Left ventricle myocardium inferior (tissue), 1 donor: ENCODE measurements around the gene PKNOX1. TPM values are rescaled to one million over a fixed set of nuclear protein-coding genes. Genes with fewer than 3 reads are reported as not detected.
"Not testable (repeated sequence)": the region's sequence is repeated elsewhere in the genome, so short reads cannot be mapped to it uniquely, and the experiment has no call there.

ENCODE experiments used
- DNase-seq: peaks from one replicate; pipeline ENCODE4 v3.0.0-alpha.2; 2020
- H3K27ac ChIP-seq: fragments of 200-600 bp; replicated peaks from 2 replicates; pipeline ENCODE4 v1.8.0; 2021
- H3K27me3 ChIP-seq: fragments of 200-600 bp; 2 replicates; pipeline ENCODE4 v1.8.0; 2021; ENCODE audit warnings: low read depth
- H3K36me3 ChIP-seq: fragments of 200-600 bp; 2 replicates; pipeline ENCODE4 v1.8.0; 2021
- H3K4me1 ChIP-seq: fragments of 200-600 bp; 2 replicates; pipeline ENCODE4 v1.8.0; 2021
- H3K4me3 ChIP-seq: fragments of 200-600 bp; 2 replicates; pipeline ENCODE4 v1.8.0; 2021; ENCODE audit warnings: mild to moderate bottlenecking, moderate library complexity
- H3K9me3 ChIP-seq: fragments of 200-600 bp; replicated peaks from 2 replicates; pipeline ENCODE4 v1.8.0; 2021
- intact Hi-C: fragments of 100-400 bp; cut with micrococcal nuclease; formaldehyde crosslinking; loops from one replicate; pipeline ENCODE4 v1.11.0; 2022
- total RNA-seq: library from RNA; stranded (reverse); fragmentation: NEBNext Ultra II Directional; extraction: Animal tissue kit (Norgen Biotek cat#: 25700); gene quantifications from one replicate; pipeline ENCODE4 v1.2.1, GENCODE V29; 2021
- TF ChIP-seq, protein P1 (sequence below): fragments of 200-600 bp; IDR thresholded peaks from 2 replicates; pipeline ENCODE4 v1.8.0; 2021; ENCODE audit warnings: antibody characterized with exemption, mild to moderate bottlenecking, borderline replicate concordance
- donor health status: DM: no; HTN: yes; CAD: no; lungs with severe emphysema.

PKNOX1 gene
- total RNA-seq, 1 donor from 2014 or later, result 9.7 TPM

DNA sequence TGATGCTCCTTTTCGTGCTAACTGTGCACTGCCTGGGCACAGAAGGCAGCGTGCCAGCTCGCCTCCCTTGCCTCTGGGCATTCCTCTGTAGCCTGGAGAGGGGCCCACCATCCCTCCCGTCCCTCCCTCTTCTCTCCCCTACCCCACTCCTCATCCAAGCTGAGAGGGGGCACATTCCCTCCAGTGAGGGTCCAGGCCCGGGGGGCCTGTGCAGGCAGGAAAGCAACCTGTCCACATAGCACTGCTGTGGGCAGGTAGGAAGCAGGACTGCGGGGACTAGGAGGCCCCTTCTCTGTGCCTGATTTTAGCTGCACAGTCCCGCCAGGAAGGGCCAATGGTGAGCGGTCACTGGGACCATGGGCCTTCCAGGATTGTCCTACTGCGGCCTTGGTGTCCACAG is 10.3 kb upstream of the PKNOX1 start:
- Histone ChIP-seq H3K4me3 (no peak overlapping the region), H3K36me3 (no peaks in the 10 kb centered on the region), H3K27ac (no peak overlapping the region), H3K27me3 (no peaks in the 10 kb centered on the region), H3K9me3 (no peaks in the 10 kb centered on the region), H3K4me1 (no peaks in the 10 kb centered on the region)
- TF ChIP-seq, protein P1, sequence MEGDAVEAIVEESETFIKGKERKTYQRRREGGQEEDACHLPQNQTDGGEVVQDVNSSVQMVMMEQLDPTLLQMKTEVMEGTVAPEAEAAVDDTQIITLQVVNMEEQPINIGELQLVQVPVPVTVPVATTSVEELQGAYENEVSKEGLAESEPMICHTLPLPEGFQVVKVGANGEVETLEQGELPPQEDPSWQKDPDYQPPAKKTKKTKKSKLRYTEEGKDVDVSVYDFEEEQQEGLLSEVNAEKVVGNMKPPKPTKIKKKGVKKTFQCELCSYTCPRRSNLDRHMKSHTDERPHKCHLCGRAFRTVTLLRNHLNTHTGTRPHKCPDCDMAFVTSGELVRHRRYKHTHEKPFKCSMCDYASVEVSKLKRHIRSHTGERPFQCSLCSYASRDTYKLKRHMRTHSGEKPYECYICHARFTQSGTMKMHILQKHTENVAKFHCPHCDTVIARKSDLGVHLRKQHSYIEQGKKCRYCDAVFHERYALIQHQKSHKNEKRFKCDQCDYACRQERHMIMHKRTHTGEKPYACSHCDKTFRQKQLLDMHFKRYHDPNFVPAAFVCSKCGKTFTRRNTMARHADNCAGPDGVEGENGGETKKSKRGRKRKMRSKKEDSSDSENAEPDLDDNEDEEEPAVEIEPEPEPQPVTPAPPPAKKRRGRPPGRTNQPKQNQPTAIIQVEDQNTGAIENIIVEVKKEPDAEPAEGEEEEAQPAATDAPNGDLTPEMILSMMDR, result no peak
- no peak for DNase-seq
- intact Hi-C loops, result no loop called here

DNA sequence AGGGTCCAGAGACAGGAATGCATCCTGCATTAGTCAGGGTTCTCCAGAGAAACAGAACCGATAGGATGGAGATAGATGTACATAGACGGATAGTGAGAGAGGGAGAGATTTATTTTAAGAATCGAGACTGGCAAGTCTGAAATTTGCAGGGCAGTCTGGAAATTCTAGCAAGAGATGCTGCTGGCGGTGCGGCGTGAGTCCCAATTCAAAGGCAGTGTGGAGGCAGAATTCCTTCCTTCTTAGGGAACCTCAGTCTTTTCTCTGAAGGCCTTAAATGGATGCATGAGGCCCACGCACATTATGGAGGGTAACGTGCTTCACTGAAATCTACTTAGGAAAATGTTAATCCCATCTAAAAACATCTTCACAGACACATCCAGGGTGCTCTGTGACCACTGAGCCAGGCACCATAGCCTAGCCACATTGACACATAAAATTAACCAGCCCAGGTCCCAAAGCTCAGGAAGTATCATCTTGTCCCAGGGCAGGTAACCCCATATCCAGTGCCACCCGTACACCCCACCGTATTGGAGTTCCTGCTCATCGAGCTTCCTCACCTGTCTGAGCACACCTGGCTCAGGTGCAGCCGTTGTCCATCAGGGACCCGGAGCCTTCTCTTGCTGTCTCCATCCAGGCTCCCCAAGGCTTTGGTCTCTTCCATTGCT is 9.7 kb upstream of the PKNOX1 start:
- intact Hi-C loops, result no loop called here
- H3K36me3 ChIP-seq, result no peaks in the 10 kb centered on the region
- TF ChIP-seq, protein P1, result no peak
- no peaks in the 10 kb centered on the region for H3K4me1 ChIP-seq
- H3K4me3 ChIP-seq, result no peak overlapping the region
- H3K27ac ChIP-seq, result no peak overlapping the region
- no peaks in the 10 kb centered on the region for H3K9me3 ChIP-seq
- H3K27me3 ChIP-seq, result no peaks in the 10 kb centered on the region
- no peak for DNase-seq

DNA sequence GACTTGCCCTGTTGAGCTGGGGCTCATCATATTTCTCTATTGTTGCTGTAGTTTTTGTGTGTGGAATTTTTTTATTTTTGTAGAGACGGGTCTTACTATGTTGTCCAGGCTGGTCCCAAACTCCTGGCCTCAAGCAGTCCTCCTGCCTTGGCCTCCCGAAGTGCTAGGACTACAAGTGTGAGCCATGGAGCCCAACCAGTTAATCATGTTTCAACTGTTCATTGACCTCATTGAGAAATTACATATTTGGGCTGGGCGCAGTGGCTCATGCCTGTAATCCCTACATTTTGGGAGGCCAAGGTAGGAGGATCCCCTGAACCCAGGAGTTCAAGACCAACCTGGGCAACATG is 9.2 kb upstream of the PKNOX1 start:
- intact Hi-C loops, result no loop called here
- Histone ChIP-seq H3K4me3 (no peak overlapping the region), H3K36me3 (no peaks in the 10 kb centered on the region), H3K27ac (no peak overlapping the region), H3K27me3 (no peaks in the 10 kb centered on the region), H3K4me1 (no peaks in the 10 kb centered on the region), H3K9me3 (no peaks in the 10 kb centered on the region)
- no peak for DNase-seq
- TF ChIP-seq, protein P1, result no peak

DNA sequence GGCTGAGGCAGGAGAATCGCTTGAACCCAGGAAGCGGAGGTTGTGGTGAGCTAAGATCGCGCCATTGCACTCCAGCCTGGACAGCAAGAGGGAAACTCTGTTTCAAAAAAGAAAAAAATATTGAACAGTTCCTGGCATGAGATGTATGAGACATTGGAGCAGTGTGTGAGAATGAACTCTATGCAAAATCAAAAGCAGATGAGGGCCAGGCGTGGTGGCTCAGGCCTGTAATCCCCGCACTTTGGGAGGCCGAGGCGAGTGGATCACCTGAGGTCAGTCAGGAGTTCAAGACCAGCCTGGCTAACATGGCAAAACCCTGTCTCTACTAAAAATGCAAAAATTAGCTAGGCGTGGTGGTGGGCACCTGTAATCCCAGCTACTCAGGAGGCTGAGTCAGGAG is 6.7 kb upstream of the PKNOX1 start:
- DNase-seq, H3K36me3 ChIP-seq, H3K27me3 ChIP-seq, intact Hi-C loops, H3K9me3 ChIP-seq, H3K27ac ChIP-seq, H3K4me3 ChIP-seq, H3K4me1 ChIP-seq: not testable (repeated sequence)

DNA sequence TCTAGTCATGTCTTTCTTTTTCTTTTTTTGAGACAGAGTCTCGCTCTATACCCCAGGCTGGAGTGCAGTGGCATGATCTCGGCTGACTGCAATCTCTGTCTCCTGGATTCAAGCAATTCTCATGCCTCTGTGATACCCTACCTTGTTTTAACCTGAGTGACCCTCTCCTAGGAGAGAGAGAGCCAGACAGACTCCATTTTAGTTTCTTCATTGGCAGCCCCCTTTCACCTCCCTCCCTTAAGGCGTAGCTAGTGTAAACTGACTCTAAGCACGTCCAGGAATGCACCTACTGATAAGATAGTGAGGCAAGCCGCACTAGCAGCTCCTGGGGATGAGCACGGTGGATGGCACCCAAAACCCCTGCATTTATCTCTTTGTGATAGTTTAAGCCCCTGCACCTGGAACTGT is 5.2 kb upstream of the PKNOX1 start:
- Histone ChIP-seq H3K4me1 (peaks cover 8% of the 10 kb centered on the region), H3K27me3 (no peaks in the 10 kb centered on the region), H3K36me3 (no peaks in the 10 kb centered on the region), H3K27ac (no peak overlapping the region), H3K4me3 (no peak overlapping the region), H3K9me3 (no peaks in the 10 kb centered on the region)
- no peak for DNase-seq
- TF ChIP-seq, protein P1, result no peak
- intact Hi-C loops, result no loop called here

DNA sequence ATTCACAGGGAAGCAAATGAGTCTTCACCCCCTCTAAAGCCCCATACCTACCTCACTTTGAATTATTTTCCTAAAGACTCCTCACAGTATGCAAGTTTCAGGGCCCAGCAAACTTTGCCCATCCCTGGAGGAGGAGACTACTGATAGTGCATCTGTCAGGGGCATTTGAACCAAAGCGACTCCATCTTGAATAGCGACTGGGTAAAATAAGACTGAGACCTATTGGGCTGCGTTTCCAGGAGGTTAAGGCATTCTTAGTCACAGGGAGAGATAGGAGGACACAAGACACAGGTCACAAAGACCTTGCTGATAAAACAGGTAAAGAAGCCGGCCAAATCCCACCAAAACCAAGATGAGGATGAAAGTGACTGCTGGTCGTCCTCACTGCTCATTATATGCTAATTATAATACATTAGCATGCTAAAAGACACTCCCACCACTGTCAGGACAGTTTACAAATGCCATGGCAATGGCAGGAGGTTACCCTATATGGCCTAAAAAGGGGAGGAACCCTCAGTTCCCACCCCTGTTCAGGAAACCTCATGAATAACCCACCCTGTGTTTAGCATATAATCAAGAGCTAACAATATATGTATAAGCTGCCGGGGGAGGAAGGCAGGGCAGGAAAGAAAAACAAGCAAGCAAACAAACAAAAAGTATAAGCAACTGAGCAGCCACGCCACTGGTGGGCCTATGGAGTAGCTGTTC is 3.3 kb upstream of the PKNOX1 start:
- intact Hi-C loops, result no loop called here
- Histone ChIP-seq H3K27ac (no peak overlapping the region), H3K36me3 (no peaks in the 10 kb centered on the region), H3K4me3 (no peak overlapping the region), H3K9me3 (no peaks in the 10 kb centered on the region), H3K27me3 (no peaks in the 10 kb centered on the region), H3K4me1 (peaks cover 16% of the 10 kb centered on the region)
- TF ChIP-seq, protein P1, result no peak
- no peak for DNase-seq
